CD4-positive, alpha-beta T cell treated with Interleukin-17A for 1 hour (primary cell): ENCODE data around the gene CPNE8.

ENCODE experiments used
- DNase-seq: peaks from one replicate; pipeline ENCODE4 v3.0.0-alpha.2; 2020

The CPNE8 gene

GRCh38 chr12:38610808-38611350 lies 294.5 kb downstream of the CPNE8 start:
- DNase-seq, result no peak

DNA sequence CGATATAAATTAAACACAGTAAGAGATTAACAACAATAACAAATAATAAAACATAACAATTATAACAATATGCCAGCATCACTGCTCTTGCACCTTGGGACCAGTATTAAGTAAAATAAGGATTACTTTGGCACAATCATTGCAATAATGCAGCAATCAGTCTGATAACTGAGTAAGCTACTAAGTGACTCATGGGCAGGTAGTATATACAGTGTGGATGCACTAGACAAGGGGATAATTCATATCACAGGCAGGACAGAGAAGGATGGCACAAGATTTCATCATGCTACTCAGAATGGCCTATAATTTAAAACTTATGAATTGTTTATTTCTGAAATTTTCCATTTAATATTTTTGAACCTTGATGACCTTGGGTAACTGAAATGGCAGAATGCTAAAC lies 298.1 kb downstream of the CPNE8 start:
- no peak for DNase-seq
